HG02938 (cell line): ENCODE measurements around the gene PDIA3.
"Not testable (repeated sequence)": the region's sequence is repeated elsewhere in the genome, so short reads cannot be mapped to it uniquely, and the experiment has no call there.

Experiments
- ATAC-seq: cut with Tn5 transposase; IDR thresholded peaks from one replicate; pipeline ENCODE4 v1.9.1; 2021; ENCODE audit warnings: mild to moderate bottlenecking, moderate library complexity; ENCODE audit not compliant: unreplicated experiment

The PDIA3 gene

DNA sequence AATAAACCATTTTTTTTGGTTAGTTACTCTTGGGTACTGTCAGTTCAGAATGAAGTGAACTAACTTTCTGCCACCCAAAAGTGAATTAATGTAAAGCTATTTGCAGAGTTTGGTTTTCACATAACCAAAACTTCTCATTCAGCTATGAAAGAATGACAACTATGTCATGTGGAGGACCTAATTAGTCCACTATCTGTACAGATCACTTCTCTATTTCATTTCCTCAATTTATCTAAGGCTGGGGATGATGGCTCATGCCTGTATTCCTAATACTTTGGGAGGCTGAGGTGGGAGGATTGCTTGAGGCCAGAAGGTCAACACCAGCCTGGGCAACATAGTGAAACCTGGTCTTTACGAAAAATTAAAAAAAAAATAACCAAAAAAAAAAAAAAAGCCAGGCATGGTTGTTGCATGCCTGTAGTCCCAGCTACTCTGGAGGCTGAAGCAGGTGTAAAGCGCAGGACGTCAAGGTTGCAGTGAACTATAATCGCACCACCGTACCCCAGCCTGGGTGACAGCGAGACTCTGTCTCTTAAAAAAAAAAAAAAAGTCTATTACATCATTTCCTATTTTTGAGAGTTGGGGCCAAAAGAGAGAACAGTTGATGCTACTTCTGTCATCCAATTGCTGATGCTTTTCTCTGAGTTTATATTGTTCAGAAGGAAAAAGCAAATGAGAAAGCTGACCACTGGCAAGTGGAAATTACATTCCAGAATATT lies 62.9 kb downstream of the PDIA3 start:
- ATAC-seq, result peak; percentile 65

DNA sequence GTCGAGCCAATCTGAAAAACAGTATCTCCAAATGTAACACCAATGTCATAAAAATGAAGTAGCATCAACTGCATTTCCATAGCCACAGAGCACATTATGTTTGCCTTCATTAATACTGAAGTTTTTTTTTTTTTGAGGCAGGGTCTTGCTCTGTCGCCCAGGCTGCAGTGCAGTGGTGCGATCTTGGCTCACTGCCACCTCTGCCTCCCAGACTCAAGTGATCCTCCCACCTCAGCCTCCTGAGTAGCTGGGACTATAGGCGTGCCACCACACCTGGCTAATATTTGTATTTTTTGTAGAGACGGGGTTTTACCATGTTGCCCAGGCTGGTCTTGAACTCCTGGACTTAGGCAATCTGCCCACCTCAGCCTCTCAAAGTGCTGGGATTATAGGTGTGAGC lies 68.8 kb downstream of the PDIA3 start:
- ATAC-seq, result not testable (repeated sequence)

DNA sequence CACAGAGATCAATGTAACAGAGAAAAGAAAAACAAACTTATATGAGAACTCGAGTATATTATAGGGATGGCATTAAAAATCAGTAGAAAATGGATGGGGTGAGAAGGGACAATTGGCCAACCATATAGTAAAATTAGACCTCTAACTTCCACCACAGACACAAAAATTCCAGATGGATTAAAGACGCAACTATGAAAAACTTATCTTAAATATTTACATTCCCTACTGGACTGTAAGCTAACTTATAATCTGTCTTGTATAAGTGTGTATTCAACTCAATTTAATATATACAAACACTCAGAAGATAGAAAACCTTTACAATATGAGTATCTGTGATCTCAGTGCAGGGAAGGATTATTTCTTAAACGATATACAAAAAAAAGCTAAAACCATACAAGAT lies 75.3 kb downstream of the PDIA3 start:
- no peak for ATAC-seq
